ENCODE measurements around the gene CYP3A4. TPM values are rescaled to one million over a fixed set of nuclear protein-coding genes. Genes with fewer than 3 reads are reported as not detected.
"Not testable (repeated sequence)": the region's sequence is repeated elsewhere in the genome, so short reads cannot be mapped to it uniquely, and the experiment has no call there.

CYP3A4 gene
- total and polyA plus RNA-seq, 2 of the 13 experiments (the other 11 are each of a cell fraction or from before 2014, with no cell fraction given): 0.11 to 0.24 TPM

- TF ChIP-seq ZNF597 (CRISPR knock-in tag; IDR thresholded peaks at IDR 0.05): no peak
- no peak for TF ChIP-seq GATA4 (IDR thresholded peaks at IDR 0.05; ENCODE audit: borderline replicate concordance, low read depth)
- TF ChIP-seq TP53 (CRISPR knock-in tag; conservative IDR thresholded peaks at IDR 0.05): no peak
- no peak for TF ChIP-seq CBX5 (CRISPR knock-in tag; IDR thresholded peaks at IDR 0.05; ENCODE audit: borderline replicate concordance)
Observed at GRCh38 chr7:99805641-99806040, 21.7 kb upstream of the CYP3A4 start (continued).

- TF ChIP-seq ZNF281 (CRISPR knock-in tag; IDR thresholded peaks at IDR 0.05; ENCODE audit: borderline replicate concordance) (peak; percentile 54), ZNF687 (CRISPR knock-in tag; IDR thresholded peaks at IDR 0.05) (peak; percentile 46; the same call in 1 of the 2 replicates)
- H2AFZ ChIP-seq (ENCODE audit: low read length); DNase-seq (ENCODE audit: low spot score); H3K27ac ChIP-seq (ENCODE audit: extremely low read length, insufficient read depth, low read length); H3K9ac ChIP-seq (ENCODE audit: insufficient read depth, low read depth, low read length); POLR2A ChIA-PET; in situ Hi-C loops (cut with HindIII; ENCODE audit: extremely low pct_ligation_motif_present, low pct_unique_long_range_greater_than_20kb); H3K4me3 ChIP-seq (replicated peaks in 1 of 3; ENCODE audit: insufficient read depth in 1 of 3, low read depth in 2 of 3, low read length in 3 of 3); intact Hi-C loops (cut with micrococcal nuclease; ENCODE audit: unreplicated experiment); FAIRE-seq; H3K79me2 ChIP-seq (ENCODE audit: insufficient read depth, low read length); H3K36me3 ChIP-seq (replicated peaks in 1 of 2; ENCODE audit: control insufficient read depth in 1 of 2, insufficient read depth in 2 of 2, low read length in 2 of 2); H4K20me1 ChIP-seq (ENCODE audit: insufficient read depth, low read length); CTCF ChIA-PET (ENCODE audit: low intra/inter-chr PET ratio, low total read pairs); BruUV-seq (replicated peaks); H3K9me3 ChIP-seq (ENCODE audit: low read length); ATAC-seq; H3K27me3 ChIP-seq (ENCODE audit: control insufficient read depth in 1 of 2, insufficient read depth in 2 of 2, low read length in 2 of 2): not testable (repeated sequence)
- H3K4me2 ChIP-seq (ENCODE audit: low read depth, low read length): peak overlapping the region; percentile 36; the same call in 1 of the 2 replicates
- peaks cover 21% of the 10 kb centered on the region for H3K4me1 ChIP-seq (ENCODE audit: insufficient read depth, low read length)
- WGBS (ENCODE audit: low lambda C conversion rate): 29% methylated on average over 4 of the region's 6 CpGs
Observed at GRCh38 chr7:99803118-99803517, 19.1 kb upstream of the CYP3A4 start.

GRCh38 chr7:99801407-99801806 lies 17.4 kb upstream of the CYP3A4 start:
- in situ Hi-C loops (cut with HindIII; ENCODE audit: extremely low pct_ligation_motif_present, low pct_unique_long_range_greater_than_20kb); intact Hi-C loops (cut with micrococcal nuclease; ENCODE audit: unreplicated experiment); H3K27ac ChIP-seq (ENCODE audit: extremely low read length, insufficient read depth, low read length); POLR2A ChIA-PET; H3K79me2 ChIP-seq (ENCODE audit: insufficient read depth, low read length); H3K4me3 ChIP-seq (replicated peaks in 1 of 3; ENCODE audit: insufficient read depth in 1 of 3, low read depth in 2 of 3, low read length in 3 of 3); FAIRE-seq; BruUV-seq (replicated peaks); CTCF ChIA-PET (ENCODE audit: low intra/inter-chr PET ratio, low total read pairs); H3K9ac ChIP-seq (ENCODE audit: insufficient read depth, low read depth, low read length); H3K4me2 ChIP-seq (ENCODE audit: low read depth, low read length); H3K27me3 ChIP-seq (ENCODE audit: control insufficient read depth in 1 of 2, insufficient read depth in 2 of 2, low read length in 2 of 2); H3K9me3 ChIP-seq (ENCODE audit: low read length); H2AFZ ChIP-seq (ENCODE audit: low read length); ATAC-seq; DNase-seq (ENCODE audit: low spot score); H4K20me1 ChIP-seq (ENCODE audit: insufficient read depth, low read length); H3K36me3 ChIP-seq (replicated peaks in 1 of 2; ENCODE audit: control insufficient read depth in 1 of 2, insufficient read depth in 2 of 2, low read length in 2 of 2): not testable (repeated sequence)
- peaks cover 24% of the 10 kb centered on the region for H3K4me1 ChIP-seq (ENCODE audit: insufficient read depth, low read length)
- 73% methylated on average over 3 of the region's 3 CpGs for WGBS (ENCODE audit: low lambda C conversion rate)

Measured in HepG2 (cell line).